HepG2 (cell line): ENCODE measurements around the gene CSTB. TPM values are rescaled to one million over a fixed set of nuclear protein-coding genes. Genes with fewer than 3 reads are reported as not detected.

Experiments used
- ERF ChIP-seq: IDR thresholded peaks from 2 replicates; pipeline ENCODE4 v1.6.1; 2018; ENCODE audit warnings: missing biosample characterization, missing genetic modification reagents
- FOXK2 ChIP-seq: fragments of 450-650 bp; IDR thresholded peaks from 2 replicates; pipeline ENCODE4 v1.6.1; 2016
- IRF2 ChIP-seq: IDR thresholded peaks from 2 replicates; pipeline ENCODE4 v1.6.1; 2018; ENCODE audit warnings: missing genetic modification reagents, missing compliant biosample characterization
- NFKB2 ChIP-seq: sonication (generic); formaldehyde crosslinking; IDR thresholded peaks from 2 replicates; pipeline ENCODE4 v1.4.0; 2020; ENCODE audit warnings: missing genetic modification reagents, borderline replicate concordance
- PAXIP1 ChIP-seq: sonication (generic); formaldehyde crosslinking; conservative IDR thresholded peaks from 2 replicates; pipeline ENCODE4 v1.4.0; 2020; ENCODE audit warnings: mild to moderate bottlenecking, missing genetic modification reagents, moderate library complexity
- SIN3A ChIP-seq: IDR thresholded peaks from 2 replicates; pipeline ENCODE4 v1.6.1; 2011; ENCODE audit warnings: low read depth, mild to moderate bottlenecking, control low read depth, low read length, borderline replicate concordance
- STAT5B ChIP-seq: sonication (generic); formaldehyde crosslinking; IDR thresholded peaks from 2 replicates; pipeline ENCODE4 v1.4.0; 2020; ENCODE audit warnings: missing genetic modification reagents
- SYNCRIP ChIP-seq: fragments of 200-400 bp; formaldehyde crosslinking; IDR thresholded peaks from 2 replicates; pipeline ENCODE4 v1.6.1; 2018; ENCODE audit warnings: mild to moderate bottlenecking, low read depth, low read length; ENCODE audit not compliant: insufficient read depth
- TMF1 ChIP-seq: sonication (generic); formaldehyde crosslinking; IDR thresholded peaks from 2 replicates; pipeline ENCODE4 v1.8.1; 2022; ENCODE audit warnings: low read depth, missing genetic modification reagents
- ZBTB34 ChIP-seq: sonication (generic); formaldehyde crosslinking; IDR thresholded peaks from 2 replicates; pipeline ENCODE4 v1.8.0; 2022; ENCODE audit warnings: mild to moderate bottlenecking, missing genetic modification reagents
- ZBTB42 ChIP-seq: sonication (generic); formaldehyde crosslinking; IDR thresholded peaks from 2 replicates; pipeline ENCODE4 v1.5.0; 2020; ENCODE audit warnings: mild to moderate bottlenecking, missing genetic modification reagents
- ZNF20 ChIP-seq: sonication (generic); formaldehyde crosslinking; IDR thresholded peaks from 2 replicates; pipeline ENCODE4 v1.4.0; 2020; ENCODE audit warnings: mild to moderate bottlenecking, moderate library complexity, missing genetic modification reagents
- ZNF207 ChIP-seq: fragments of 450-650 bp; IDR thresholded peaks from 2 replicates; pipeline ENCODE4 v1.6.1; 2016; ENCODE audit warnings: antibody characterized with exemption, borderline replicate concordance
- ZNF275 ChIP-seq: sonication (generic); formaldehyde crosslinking; IDR thresholded peaks from 2 replicates; pipeline ENCODE4 v1.8.0; 2022; ENCODE audit warnings: missing genetic modification reagents, mild to moderate bottlenecking, inconsistent platforms, borderline replicate concordance
- ZNF382 ChIP-seq: sonication (generic); formaldehyde crosslinking; IDR thresholded peaks from 2 replicates; pipeline ENCODE4 v1.5.0; 2020; ENCODE audit warnings: missing genetic modification reagents, mild to moderate bottlenecking, borderline replicate concordance
- ZNF496 ChIP-seq: sonication (generic); formaldehyde crosslinking; IDR thresholded peaks from 2 replicates; pipeline ENCODE4 v1.8.1; 2023; ENCODE audit warnings: mild to moderate bottlenecking, moderate library complexity, missing genetic modification reagents; ENCODE audit not compliant: insufficient replicate concordance
- ZNF747 ChIP-seq: sonication (generic); formaldehyde crosslinking; IDR thresholded peaks from 2 replicates; pipeline ENCODE4 v1.8.1; 2023; ENCODE audit warnings: missing genetic modification reagents, mild to moderate bottlenecking, borderline replicate concordance
- polyA plus RNA-seq, 8 experiments: library from polyadenylated mRNA; depleted of rRNA in 3 of 8; stranded (reverse) in 7 of 8; unstranded in 1 of 8; fragments of >200 nt; fragmentation: Illumina TruSeq in 4 of 8; extraction: Trizol in 4 of 8; gene quantifications; 2 replicates each; pipeline versions ENCODE4 v1.2.1 to v1.2.3, GENCODE V29; 2011 to 2016; ENCODE audit warnings: low read depth in 4 of 8, missing spikeins in 1 of 8, mixed read lengths in 1 of 8; ENCODE audit not compliant: insufficient read depth in 1 of 8
- total RNA-seq, 5 experiments: library from RNA; depleted of rRNA; stranded (reverse); fragments of >200 nt; fragmentation: Illumina TruSeq; extraction: Trizol; gene quantifications; 2 replicates each; pipeline ENCODE4 v1.2.3, GENCODE V29; 2016; ENCODE audit warnings: low read depth in 1 of 5
- TF ChIP-seq, protein P1 (sequence below): sonication (generic); formaldehyde crosslinking; IDR thresholded peaks from 2 replicates; pipeline ENCODE4 v1.5.1; 2020; ENCODE audit warnings: missing genetic modification reagents, mild to moderate bottlenecking, borderline replicate concordance
- TF ChIP-seq, protein P2 (sequence below): sonication (generic); IDR thresholded peaks from 2 replicates; pipeline ENCODE4 v1.6.1; 2016; ENCODE audit warnings: low read depth, borderline replicate concordance

The CSTB gene
- total and polyA plus RNA-seq, 2 of the 13 experiments (the other 11 are each of a cell fraction or from before 2014, with no cell fraction given) = 11.7 to 94.1 TPM

DNA sequence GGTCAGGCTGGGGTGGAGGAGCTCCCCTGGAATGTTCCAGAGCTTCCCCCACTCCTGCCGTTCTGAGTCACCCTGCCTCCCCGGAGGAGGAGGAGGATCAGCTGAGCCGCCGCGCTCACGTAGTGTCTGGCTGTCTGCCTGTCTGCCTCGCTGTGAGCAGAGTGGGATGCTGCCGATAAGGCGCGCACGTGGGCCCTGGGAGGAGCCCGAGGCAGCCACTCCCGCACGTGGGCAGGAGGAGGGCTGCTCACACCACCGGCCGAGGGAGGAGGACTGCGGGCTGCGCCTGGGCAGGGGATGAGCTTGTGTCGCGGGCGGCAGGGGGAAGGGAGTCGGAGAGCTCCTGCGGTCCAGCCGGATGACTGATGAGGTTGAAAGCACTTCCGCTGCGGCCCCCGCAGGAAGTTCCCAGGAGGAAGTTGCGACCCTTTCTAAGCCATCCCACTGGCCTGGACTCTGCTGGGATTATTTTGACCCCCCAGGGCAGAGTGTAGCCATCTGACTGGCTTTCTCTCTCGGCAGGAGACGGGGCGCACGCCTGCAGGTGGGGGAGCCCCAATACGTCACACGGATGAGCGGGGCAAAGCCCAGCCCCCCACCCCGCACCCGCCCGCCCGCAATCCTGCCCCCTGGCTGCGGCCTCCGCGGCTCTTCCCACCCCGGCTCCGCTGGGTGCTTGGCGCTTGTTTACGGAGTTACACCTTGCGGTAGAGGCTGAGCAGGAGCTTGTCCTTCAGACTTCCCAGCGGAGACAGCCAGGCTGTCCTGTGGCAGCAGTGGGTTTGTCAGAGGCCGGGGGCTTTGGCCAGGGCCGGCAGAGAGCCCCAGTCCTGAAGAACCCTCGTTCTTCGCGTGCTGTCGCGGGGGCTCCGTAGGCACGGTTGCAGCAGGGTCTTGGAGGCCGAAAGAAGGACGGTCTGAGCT, 47.4 kb downstream of the CSTB start (continued):
- TF ChIP-seq IRF2 (CRISPR knock-in tag) (peak; percentile 41; the same call in 1 of the 2 replicates), NFKB2 (CRISPR knock-in tag) (peak; percentile 80; the same call in 1 of the 2 replicates), SYNCRIP (no peak), SIN3A (peak; percentile 79; the same call in 1 of the 2 replicates), ERF (peak; percentile 88; the same call in 1 of the 2 replicates), PAXIP1 (peak; percentile 35), ZNF382 (CRISPR knock-in tag) (no peak), TMF1 (CRISPR knock-in tag) (peak; percentile 75; the same call in 1 of the 2 replicates), ZNF747 (peak; percentile 90; the same call in 1 of the 2 replicates), ZBTB34 (CRISPR knock-in tag) (peak; percentile 61; the same call in 1 of the 2 replicates), ZBTB42 (CRISPR knock-in tag) (peak; percentile 73), ZNF496 (CRISPR knock-in tag) (no peak), FOXK2 (no peak), ZNF20 (CRISPR knock-in tag) (0 out of 2 replicates have a peak, but pooled peaks have one; percentile 51), STAT5B (CRISPR knock-in tag) (no peak), ZNF275 (peak; percentile 89), ZNF207 (no peak)
- TF ChIP-seq, protein P1, sequence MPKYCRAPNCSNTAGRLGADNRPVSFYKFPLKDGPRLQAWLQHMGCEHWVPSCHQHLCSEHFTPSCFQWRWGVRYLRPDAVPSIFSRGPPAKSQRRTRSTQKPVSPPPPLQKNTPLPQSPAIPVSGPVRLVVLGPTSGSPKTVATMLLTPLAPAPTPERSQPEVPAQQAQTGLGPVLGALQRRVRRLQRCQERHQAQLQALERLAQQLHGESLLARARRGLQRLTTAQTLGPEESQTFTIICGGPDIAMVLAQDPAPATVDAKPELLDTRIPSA (CRISPR knock-in tag) = no peak
- TF ChIP-seq, protein P2, sequence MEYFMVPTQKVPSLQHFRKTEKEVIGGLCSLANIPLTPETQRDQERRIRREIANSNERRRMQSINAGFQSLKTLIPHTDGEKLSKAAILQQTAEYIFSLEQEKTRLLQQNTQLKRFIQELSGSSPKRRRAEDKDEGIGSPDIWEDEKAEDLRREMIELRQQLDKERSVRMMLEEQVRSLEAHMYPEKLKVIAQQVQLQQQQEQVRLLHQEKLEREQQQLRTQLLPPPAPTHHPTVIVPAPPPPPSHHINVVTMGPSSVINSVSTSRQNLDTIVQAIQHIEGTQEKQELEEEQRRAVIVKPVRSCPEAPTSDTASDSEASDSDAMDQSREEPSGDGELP = peak; percentile 97
